Mammary epithelial cell (primary cell): ENCODE results near the gene RPS3A.

Experiments used
- CTCF ChIP-seq, 2 donors: IDR thresholded peaks in 1 of 2; conservative IDR thresholded peaks in 1 of 2; 2 replicates each; pipeline ENCODE4 v1.5.1; 2011 to 2012; ENCODE audit warnings: inconsistent platforms in 2 of 2, low read length in 2 of 2, mild to moderate bottlenecking in 2 of 2, control low read depth in 1 of 2, low read depth in 1 of 2; ENCODE audit not compliant: insufficient read depth in 1 of 2; ENCODE audit errors: extremely low read depth in 1 of 2
- EZH2 ChIP-seq: IDR thresholded peaks from 2 replicates; pipeline ENCODE4 v1.6.1; 2012; ENCODE audit warnings: low read length, inconsistent platforms, borderline replicate concordance

- no peak for TF ChIP-seq CTCF (conservative IDR thresholded peaks at IDR 0.05 in 1 of 2, IDR thresholded peaks at IDR 0.05 in 1 of 2; ENCODE audit: extremely low read depth in 1 of 2, insufficient read depth in 1 of 2, low read depth in 1 of 2, low read length in 2 of 2)
- no peak for TF ChIP-seq EZH2
Measured at GRCh38 chr4:151074416-151074916, 25.0 kb upstream of the RPS3A start.
